Stimulated activated CD4-positive, alpha-beta T cell treated with anti-CD3 and anti-CD28 coated beads, TNF-alpha, amount 100 ng/mL, for 4 hours (primary cell): Measurements from ENCODE around the gene NUMBL.
"Not testable (repeated sequence)": the region's sequence is repeated elsewhere in the genome, so short reads cannot be mapped to it uniquely, and the experiment has no call there.

ENCODE experiments used
- DNase-seq, 3 experiments: peaks; one replicate each; pipeline ENCODE4 v3.0.0-alpha.2; 2020; ENCODE audit warnings: low read depth in 3 of 3

NUMBL gene

GRCh38 chr19:40630571-40631160 is 59.8 kb downstream of the NUMBL start:
- no peak for DNase-seq

DNA sequence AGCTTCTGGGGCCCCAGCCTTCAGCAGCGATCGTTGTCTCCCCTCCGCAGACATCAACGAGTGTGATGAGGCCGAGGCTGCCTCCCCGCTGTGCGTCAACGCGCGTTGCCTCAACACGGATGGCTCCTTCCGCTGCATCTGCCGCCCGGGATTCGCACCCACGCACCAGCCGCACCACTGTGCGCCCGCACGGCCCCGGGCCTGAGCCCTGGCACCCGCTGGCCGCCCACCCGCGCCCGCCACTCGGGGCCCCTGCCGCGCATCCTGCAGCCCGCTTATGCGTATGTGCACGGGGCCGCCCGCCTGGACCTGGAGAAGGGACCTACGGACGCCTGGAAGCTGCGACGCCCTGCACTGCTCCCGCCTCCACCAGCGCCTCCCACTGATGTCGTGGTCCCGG is 61.1 kb downstream of the NUMBL start:
- no peak for DNase-seq

DNA sequence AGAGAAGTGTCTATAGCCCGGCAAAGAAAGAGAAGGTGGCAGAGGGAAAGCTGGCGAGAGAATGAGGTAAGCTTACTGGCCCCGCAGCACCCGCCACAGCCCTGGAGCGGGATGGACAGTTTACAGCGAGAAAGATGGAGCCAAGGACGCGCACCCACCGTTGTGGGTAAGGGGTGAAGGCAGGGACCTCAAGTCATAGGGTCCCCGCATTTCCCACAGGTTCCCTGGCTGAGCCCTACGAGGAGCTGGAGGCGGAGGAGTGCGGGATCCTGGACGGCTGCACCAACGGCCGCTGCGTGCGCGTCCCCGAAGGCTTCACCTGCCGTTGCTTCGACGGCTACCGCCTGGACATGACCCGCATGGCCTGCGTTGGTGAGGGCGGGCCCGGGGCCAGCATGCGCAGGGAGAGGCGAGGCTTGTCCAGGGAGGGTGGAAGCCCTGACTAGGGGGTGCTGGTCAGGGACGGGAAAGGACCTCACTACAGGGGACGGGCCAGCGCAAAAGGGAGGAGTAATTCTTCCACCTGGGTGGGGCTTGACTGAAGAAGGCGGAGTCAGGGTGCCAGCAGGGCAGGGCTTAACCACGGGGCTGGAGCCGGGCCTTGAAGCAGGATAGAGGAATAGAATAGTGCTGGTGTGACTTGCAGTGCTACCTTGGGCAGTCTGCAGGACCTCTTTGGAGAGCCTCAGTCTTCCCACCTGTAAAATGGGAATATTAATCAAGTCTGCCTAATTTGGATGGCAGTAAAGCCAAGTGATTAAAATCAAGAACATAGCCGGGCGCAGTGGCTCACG is 62.8 kb downstream of the NUMBL start:
- DNase-seq = no peak

GRCh38 chr19:40626918-40627317 is 63.5 kb downstream of the NUMBL start:
- DNase-seq = no peak

DNA sequence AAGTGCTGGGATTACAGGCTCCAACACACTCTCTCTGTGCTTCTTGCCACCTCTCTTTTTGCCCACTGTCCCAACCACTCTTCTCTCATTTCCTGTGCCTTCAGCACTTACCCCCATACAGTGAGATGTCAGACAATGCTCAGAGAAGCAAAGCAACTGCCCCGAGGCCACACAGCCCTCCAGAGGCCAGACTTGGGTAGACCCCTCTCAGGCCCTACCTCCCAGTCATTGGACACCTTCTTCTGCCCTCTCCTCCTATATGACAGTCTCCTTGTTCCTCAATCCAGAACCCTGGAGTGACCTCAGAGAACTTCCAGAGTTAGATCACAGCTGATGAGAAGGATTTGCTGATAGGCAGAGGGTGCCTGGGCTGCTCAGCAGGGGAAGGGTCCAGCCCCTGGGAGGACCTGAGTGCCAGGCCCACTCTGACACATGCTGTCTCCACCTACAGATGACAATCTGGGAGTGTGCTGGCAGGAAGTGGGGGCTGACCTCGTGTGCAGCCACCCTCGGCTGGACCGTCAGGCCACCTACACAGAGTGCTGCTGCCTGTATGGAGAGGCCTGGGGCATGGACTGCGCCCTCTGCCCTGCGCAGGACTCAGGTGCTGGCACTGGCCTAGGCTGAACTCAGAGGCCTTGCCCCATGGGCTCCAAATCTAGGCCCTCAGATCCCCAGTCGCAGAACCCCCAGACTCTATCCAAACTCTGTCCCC is 64.9 kb downstream of the NUMBL start:
- no peak for DNase-seq

- DNase-seq = not testable (repeated sequence)
Measured at GRCh38 chr19:40624369-40625153, 65.9 kb downstream of the NUMBL start.

GRCh38 chr19:40623403-40624251 is 66.8 kb downstream of the NUMBL start:
- no peak for DNase-seq

- no peak for DNase-seq
Measured at GRCh38 chr19:40622773-40623075, 67.7 kb downstream of the NUMBL start.

GRCh38 chr19:40621966-40622772 is 68.3 kb downstream of the NUMBL start:
- DNase-seq = no peak

GRCh38 chr19:40621283-40621682 is 69.2 kb downstream of the NUMBL start:
- DNase-seq = no peak

DNA sequence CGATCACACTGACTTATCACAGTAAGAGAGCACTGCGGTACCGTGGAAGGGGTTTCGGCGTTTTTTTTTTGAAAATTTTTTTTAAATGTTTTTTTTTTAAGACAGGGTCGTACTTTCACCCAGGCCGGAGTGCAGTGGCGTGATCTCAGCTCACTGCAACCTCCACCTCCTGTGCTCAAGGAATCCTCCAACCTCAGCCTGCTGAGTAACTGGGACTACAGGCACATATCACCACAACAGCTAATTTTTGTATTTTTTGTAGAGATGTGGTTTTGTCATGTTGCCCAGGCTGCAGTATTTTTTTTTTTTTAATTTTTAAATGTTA is 70.3 kb downstream of the NUMBL start:
- DNase-seq = no peak

DNA sequence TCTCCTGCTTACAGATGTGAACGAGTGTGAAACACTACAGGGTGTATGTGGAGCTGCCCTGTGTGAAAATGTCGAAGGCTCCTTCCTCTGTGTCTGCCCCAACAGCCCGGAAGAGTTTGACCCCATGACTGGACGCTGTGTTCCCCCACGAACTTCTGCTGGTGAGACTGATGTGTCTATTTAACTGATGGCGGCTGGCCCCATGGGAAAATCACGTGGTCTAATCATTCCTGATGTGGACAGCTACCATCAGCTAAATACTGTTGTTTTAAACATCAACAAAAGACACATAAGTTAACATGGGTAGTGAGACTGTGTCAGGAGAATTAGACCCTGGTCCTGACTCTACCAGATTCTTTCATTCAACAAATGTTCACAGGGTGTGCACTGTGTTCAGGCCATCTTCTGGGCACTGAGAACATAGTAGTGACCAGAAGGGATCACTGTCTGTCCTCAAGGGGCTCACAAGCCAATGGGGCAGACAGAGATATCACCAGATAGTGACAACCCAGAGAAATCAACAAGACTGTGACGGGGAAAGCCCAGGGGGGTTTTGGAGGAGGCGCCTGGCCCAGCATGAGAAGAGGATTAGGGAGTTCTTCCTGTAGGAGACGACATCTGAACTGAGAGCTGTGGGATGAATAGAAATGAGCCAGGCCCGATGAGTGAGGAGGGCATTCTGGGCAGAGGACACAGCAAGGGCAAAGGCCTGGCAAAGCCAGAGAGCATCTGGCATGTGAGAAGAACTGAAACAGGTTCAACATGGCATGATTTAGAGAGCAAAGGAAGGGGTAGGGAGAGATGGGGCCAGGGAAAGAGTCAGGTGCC is 70.9 kb downstream of the NUMBL start:
- DNase-seq = no peak

DNA sequence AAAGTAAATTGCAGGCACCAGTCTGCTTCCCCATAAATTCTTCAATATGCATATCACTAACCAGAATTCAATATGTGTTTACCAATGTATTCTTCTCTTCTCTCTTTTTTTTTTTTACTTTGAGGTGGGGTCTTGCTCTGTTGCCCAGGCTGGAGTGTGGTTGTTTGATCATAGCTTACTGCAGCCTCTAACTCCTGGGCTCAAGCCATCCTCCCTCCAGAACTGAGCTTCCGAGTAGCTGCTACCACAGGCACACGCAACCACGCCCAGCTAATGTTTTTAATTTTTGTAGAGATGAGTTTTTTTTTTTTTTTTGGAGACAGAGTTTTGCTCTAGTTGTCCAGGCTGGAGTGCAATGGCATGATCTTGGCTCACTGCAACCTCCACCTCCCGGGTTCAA is 72.5 kb downstream of the NUMBL start:
- no peak for DNase-seq

- no peak for DNase-seq
Measured at GRCh38 chr19:40616941-40617340, 73.5 kb downstream of the NUMBL start.

DNA sequence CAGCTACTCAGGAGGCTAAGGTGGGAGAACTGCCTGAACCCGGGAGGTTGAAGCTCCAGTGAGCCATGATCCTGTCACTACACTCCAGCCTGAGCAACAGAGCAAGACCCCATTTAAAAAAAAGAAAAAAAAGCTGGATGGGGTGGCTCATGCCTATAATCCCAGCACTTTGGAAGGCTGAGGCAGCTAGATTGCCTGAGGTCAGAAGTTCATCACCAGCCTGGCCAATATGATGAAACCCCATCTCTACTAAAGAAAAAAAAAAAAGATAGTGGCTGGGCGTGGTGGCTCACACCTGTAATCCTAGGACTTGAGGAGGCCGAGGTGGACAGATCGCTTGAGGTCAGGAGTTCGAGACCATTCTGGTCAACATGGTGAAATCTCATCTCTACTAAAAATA is 74.3 kb downstream of the NUMBL start:
- no peak for DNase-seq
